SIG-M5 (cell line): ENCODE results near the gene EN2.

Source experiments
- DNase-seq: peaks from one replicate; lab custom pipeline; 2025; lab: John Stamatoyannopoulos, UW

The EN2 gene

DNA sequence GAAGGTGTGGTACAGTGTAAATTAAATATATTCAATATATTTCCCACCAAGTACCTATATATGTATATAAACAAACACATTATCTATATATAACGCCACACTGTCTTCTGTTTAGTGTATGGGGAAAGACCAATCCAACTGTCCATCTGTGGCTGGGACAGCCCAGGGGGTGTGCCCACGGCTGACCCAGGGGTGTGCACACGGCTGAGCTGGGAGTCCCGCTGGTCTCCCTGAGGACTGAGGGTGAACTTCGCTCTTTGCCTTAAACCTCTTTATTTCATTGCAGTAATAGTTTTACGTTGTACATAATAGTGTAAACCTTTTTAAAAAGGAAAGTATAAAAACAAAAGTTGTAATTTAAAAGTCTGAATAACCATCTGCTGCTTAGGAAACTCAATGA is 6.3 kb downstream of the EN2 start:
- no peak for DNase-seq

DNA sequence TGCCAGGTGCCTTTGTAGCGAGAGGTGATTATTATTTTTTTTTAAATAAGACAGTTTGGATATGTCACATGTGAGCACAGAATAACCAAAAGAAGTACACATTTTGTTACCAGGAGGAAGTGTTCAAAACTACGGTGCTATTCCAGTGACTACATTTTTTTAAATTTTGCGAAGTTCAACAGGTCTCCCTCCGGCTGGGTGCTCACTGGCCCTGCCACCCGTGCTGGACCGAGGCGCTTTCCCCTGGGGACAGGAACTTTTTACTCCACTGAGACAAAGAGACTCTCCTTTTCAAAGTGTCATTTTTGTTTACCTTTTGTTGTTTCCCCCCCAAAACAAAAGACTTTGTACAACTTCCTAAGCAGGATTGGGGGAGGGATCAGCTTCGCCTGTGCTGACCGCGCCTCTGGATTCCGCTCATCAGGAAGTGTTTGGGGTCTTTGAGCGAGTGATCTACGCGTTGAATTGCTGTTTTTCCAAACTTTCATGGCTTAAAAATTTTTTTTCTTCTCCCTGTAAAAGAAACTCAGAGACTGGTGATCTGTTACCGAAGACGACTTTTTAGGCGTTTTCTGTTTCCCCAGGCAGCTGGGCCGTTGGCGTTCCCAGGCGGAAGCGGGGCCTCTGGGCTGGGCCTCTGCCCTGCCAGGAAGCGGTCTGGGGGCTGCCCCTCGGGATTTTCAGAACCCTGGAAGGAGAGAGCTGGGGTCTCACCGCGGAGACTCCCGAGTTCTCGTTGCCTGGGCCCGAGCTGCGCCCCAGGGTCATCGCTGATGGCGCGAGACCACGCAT is 7.2 kb downstream of the EN2 start:
- DNase-seq: no peak

DNA sequence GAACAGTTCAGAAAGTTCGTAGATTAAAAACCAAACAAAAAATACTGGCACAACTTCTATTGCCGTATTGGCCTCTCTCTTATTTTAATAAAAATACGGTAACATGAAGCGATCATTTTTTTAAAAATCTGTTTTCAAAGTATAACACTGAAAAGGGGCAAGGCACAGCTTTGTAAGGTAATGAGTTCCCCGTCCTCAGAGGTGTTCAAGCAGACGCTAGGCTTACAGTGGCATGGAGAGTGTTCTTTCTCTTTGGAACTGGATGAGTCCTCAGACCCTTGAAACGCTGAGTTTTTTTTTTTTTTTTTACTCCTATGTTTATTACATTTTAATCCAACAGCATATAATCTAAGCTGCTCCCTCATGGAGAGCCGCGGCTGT is 7.8 kb downstream of the EN2 start:
- no peak for DNase-seq

DNA sequence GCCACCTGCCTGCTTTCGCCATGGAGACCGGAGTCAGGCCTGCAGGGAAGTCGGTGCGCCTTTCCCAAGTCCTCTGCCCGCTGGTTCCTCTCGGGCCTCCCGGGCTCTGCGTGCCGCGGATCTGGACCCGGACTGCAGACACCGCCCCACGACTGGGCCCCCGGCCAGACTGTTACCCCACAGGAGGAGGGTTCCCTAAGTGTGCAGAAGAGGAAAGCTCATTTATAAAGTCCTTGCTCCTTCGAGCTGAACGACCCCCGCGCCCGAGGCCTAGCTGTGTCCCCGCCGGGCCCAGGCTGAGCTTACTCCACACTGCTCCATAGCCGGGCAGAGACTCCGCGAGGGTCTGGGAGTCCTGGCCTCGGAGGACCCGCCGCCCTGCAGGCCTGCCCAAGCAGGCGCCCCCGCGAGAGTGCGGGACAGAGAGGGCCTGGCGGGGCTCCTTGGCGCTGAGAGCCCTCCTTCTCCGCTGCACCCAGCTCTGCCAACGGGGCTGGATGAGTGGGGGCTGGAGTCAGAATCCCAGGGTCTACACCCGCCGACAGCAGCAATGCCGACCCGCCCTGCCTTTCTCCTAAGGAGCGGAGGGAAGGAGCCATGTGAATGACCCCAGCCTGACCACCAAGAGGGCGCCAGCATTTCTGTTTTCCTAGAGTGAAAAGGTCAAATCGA is 8.3 kb downstream of the EN2 start:
- DNase-seq: no peak

DNA sequence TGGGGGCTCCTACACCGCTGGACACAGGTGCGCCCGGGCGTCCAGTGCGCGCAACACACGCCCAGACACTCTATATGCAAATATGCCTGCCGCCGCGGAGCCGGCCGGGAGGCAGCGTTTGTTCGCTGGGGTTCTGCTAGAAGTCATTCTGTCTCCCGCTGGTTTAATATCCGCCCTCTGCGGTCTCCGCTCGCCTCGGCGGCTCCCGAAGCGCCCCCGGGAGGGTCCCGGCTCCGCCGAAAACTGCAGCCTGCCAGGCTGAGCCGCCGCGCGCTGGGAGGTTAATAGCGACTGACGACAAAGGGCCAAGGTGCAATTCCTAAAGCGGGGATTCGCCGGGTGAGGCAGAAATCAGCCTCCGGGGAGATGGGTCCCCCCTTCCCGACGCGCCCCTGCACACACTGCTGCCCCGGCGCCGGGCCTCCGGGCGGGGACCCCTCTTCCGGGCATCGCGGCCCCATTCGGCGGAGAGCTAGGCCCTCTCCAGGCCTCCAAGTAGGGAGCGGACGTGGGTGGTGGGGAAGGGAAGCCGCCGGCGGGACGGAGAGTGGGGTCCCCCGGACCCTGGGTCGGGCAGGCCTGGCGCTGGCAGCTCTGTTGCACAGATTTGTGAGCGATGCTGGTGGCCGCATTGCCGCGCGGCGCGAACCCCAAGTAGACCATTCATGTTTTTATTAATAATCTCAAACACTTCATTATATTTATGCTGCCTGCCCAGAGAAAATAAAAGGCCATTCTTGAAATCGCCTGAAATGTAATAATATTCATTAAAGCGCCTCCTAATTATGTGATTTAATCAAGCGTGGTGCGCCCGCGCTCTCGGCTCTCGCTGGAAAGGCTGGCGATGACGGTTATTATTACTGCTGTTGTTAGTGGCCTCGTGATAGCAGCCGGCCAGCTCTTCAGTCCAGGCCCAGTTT is 9.1 kb downstream of the EN2 start:
- DNase-seq: no peak

DNA sequence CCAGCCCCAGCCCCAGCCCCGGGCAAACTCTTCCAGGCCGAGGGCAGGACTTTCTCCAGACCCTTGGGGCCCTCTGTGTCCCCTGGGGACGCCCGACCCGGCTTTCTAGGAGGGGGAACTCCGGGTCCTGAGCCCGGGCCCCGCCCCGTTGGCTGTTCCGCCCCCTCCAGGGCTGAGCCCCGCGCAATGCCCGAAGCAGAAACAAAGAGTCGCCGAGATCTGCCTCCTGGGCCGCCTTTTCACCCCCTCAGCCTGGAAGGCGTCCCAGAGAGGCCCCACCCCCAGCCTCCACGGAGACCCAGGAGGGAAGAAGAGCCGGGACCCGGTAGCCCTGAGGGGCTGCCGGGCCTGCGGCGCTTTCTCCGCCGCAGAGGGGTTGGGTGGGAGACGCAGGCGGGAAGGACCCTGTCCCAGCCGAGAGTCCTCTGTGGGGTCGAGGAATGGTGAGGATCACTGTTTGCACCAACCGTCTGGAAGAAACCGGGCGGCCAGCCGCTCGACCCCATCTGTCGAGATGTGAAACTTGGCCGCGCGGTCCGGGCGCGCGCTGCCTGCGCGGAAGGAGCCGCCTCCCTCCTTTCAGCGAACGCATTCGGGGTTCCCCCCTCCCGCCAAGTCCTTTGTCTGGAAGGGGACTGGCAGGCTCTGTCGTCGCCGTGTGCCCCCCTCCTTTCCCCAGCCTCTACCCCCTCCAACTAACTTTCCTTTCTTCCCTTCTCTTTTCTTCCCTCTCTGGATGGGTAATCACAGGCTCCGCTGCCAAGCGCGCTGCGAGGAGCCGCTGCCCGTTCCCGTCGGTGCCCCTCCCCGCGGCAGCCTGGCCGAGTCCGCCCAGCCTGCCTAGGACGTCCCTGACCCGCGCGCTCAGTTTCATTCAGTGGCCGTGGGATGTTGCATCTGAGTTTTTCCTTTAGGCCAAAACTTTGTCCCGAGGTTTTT is 10.2 kb downstream of the EN2 start:
- DNase-seq: no peak

DNA sequence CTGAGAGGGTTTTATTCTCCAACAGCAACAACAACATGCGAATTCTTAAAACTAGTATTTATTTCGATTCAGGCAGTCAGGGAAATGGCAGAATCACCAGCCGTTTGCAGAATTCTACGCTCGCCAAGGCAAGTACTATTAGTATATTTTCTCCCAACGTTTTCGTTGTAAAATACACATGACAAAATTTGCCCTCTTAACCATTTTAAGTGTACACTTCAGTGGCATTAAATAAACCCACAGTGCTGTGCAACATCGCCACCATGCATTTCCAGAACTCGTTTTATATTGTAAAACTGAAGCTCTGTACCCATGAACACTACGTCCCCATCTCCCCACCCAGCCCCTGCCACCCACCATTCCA is 10.8 kb downstream of the EN2 start:
- no peak for DNase-seq

DNA sequence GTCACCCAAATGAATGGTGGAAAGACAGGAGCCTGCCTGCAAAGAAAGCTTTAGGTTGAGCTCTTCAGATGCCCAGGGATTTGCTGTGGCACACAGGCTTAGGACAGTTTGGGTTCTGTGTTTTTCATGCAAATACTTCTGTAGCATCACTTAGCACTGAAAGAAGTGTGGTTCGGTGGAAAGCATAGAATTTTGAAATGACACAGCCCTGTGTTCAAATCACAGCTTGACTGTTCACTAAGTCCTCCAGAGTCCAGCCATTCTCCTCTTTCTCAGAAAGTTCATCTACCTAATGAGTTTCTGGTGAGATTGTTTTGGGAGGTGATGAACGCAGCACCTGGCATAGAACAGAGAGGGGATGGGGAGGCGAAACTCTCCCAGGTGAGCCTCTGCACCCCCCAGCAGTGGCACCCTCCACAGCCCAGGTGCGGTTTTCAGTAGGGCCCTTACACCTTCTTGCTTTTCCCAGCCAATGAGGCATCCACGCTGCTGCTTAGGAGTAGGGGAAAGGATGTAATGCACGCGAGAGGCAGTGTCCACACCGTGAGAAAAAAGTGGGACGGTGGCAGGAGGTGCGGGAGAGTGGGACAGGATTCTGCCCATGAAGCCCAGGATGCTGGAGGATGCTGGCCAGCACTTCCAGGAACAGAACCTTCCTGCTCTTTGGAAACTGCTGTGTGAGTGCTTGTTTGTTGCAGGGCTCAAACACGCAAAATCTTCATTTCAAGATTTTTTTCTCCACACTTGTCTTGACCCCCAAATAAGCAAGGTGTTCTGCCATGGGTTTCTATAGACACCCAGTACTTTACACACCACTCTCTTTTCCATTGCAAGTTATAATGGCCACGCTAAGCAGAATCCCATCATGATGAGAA is 11.6 kb downstream of the EN2 start:
- DNase-seq: no peak

DNA sequence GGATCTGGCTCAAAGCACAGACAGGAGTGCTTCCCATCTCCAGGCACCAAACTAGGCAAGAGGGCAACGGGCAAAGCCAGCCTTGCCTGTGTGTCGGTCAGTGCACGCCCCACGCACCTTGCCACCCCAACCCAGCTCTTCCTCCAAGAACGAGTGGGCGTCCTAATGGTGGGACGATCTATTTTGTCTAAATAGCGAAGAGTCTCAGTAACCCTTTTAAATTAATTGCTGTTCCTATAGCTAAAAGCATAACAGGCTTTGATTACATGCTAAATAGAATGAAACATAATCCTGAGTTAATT is 12.2 kb downstream of the EN2 start:
- no peak for DNase-seq

DNA sequence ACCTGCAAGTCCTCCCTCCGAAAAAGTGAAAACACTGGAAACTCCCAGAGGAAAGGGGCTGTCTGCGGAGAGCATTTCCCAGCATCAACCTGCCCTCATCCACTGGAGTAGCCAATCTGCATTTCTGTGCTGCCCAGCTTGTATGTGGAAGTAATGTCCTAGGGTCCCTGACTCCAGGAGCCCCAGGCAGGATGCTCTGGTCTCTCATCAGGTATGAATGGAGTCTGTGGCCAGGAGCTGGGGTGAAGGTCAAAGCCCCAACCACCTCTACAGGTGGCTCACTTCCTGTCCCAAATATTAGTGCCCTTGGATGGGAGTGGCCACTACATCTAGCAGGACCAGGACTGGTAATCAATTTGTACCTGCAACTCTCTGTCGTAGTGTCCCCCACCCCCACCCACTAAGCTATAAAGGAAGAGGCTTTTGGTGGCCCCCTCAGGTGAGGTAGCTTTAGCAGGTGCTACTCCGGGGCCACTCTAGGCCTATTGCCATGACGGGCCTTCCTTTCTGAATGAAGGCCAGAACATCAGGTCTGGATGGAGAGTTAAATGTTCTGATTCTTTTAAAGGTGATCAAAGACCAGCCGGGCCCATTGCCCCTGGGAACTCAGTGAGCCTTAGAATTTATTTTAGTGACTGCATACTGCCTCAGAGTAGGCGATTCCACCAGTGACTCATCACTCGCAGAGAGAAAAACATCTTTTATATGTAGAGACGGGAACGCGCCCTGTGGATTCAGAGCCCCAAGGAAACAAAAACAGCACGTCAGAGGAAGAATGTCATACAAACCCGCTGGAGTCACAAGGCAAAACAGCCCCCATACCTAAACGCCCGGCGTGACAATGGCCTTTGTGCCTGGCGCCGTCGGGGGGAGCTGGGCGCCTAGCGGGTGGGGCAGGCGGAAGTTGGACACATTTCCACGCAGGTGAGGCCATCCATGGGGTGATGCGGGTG is 13.0 kb downstream of the EN2 start:
- DNase-seq: no peak

DNA sequence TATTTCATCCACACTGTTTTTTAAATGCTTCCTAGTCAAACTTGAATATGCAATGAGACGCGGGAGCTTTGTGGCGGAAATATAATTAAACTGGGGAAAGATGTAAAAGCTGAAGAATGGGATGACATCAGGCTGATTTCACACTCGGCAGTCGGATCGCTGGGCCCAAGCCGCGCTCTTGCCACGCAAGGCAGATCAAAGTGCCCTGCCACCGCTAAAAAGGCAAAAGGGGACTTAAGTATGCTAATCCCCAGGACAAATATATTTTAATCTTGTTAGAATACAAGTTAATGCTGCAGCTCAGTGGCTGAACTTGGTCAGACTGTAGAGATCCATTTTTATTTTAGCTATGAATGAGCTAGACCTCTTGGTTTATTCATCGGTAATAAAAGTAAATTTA is 13.8 kb downstream of the EN2 start:
- no peak for DNase-seq

DNA sequence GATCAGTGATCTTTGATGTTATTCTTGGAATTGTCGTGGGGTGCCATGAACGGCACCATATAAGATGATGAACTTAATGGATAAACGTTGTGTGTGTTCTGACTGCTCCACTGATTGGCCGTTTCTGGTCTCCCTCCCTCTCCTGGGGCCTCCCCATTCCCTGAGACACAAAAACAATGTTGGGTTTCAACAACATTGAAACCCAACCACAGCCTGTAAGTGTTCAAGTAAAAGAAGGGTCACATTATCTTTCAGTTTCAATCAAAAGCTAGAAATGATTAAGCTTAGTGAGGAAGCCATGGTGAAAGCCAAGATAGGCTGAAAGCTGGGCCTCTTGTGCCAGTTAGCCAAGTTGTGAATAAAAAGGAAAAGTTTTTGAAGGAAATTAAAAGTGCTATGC is 19.5 kb downstream of the EN2 start:
- no peak for DNase-seq

DNA sequence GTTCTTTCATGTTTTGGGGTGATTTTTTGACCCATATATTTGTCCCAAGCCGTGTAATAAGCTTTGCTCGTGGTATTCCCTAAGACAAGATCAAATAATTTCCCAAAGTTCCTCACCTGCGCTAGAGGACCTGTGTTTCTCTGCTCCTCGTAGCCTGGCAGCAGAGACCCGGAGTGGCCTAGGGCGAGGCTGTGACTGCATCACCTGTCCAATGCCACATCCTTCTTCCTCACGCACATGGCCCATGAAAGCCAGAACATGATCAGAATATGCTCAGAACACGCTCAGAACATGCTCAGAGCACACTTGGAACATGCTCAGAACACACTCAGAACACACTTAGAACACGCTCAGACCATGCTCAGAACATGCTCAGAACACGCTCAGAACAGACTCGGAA is 23.8 kb downstream of the EN2 start:
- DNase-seq: no peak

DNA sequence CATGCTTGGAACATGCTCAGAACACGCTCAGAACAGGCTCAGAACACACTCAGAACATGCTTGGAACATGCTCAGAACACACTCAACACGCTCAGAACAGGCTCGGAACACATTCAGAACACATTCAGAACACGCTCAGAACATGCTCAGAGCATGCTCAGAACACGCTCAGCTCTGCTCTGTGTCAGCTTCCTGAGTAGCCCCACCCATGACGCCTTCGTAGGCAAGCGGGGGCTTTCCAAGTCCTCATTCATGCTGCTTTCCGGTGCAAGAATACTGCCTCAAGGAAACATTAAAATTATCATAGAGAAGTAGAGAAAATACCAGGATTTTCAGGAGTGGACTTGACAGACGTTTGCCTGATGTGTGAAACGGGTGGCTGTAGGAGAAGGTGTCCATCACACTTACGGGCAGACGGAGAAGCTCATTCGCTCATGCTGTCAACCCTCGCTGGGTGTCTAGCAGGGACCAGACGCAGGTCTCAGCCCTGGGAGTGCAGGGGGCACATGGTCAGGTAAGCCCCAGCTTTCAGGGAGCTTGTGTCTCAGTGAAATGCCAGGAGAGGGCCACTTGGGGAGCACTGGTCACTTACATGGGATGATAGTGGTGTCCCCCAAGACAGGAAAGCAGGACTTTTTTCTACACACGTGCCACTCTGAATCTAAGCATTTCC is 24.7 kb downstream of the EN2 start:
- no peak for DNase-seq

DNA sequence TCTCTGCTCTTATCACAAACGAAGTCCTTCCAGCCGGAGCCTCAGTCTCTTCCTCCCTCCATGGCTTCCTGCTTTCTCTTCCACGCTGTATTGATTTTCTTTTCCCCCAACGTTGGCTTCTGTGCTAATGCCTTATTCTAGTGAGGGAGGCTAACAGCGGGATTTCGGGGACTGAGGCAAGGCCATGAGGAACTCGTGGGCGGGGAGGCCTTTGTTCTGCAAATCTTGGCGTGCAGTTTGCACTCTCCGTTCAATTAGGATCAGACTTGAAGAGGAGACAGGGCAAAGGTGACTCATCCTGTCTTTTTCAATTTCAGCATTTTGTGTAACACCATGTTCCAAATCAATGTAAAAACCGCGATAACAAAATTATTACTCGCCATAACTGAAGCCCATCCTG is 25.3 kb downstream of the EN2 start:
- DNase-seq: no peak

DNA sequence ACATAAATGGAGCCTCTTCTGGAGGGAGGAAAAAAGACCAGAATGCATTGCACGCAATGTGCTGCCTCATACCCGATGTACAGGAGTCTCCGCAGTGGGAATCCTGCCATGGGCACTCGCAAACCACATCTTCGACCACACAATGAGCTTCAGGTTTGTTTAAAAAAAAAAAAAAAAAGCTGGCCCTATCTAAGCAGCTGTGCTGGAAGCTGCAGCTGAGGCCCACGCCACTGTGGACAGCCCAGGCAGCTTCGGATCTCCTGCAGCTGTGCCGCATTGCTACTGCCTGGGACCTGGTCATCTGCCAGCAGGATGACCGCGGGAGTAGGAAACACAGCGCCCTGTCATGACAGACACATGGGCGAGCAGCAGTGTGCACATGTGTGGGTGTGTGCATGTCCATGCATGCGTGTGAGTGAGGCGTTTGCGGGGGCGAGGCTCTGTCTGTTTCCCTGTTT is 26.0 kb downstream of the EN2 start:
- DNase-seq: no peak

DNA sequence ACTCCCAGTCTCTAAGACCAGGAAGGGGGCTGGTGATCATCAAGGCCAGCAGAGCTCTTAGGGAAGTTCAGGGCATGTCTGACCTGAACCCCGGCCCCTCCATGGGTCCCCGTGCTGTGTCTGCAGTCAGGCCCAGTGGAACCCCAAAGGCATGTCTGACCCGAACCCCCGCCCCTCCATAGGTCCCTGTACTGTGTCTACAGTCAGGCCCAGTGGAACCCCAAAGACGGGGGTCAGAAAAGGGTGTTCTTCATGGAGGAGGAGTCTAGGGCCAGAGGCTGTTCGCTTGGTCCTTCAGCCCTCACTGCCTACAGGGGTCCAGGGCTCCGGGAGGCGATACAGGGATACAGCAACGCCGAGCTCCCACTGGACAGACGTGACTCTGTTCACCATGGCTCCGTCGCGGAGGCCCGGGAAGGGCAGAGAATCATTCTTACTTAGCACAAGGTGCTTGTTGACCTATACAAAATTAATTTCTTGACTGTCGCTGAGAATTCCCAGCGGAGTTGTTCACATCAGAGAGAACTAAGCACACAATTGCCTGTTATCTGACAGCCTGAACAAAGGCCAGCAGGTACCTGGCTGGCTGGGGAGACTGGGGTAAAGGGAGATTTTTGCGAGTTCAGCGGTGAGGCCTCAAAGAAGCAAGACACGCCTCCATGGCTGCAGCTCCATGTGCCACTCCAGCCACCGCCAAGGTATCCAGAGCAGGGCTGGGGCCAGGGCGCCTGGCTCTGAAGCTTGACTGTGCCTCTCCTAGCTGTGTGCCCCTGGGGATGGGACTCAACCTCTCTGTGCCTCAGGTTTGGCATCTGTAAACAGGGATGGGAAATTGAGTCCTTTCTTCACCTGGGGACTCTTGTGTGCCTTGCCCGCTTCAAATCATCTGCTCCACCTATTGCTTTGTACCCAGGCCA is 26.8 kb downstream of the EN2 start:
- no peak for DNase-seq
